SK-N-SH (cell line): ENCODE data around the gene ABCC11. TPM values are rescaled to one million over a fixed set of nuclear protein-coding genes. Genes with fewer than 3 reads are reported as not detected.

Experiments used
- CTCF ChIA-PET: fragments of 300-600, 350-600 bp; formaldehyde crosslinking; extraction: SDS; loops from one replicate; lab custom pipeline; 2021; lab: Yijun Ruan, JAX
- POLR2A ChIA-PET: fragments of 350-600 bp; sonication (Branson Sonifier 250); formaldehyde crosslinking; extraction: SDS; loops from one replicate; lab custom pipeline; 2020; ENCODE audit warnings: antibody characterized with exemption, inconsistent platforms; lab: Yijun Ruan, JAX
- DNase-seq: peaks from one replicate; pipeline ENCODE4 v3.0.0; 2012
- H2AFZ ChIP-seq: fragments of 200-600 bp; sonication (generic); 2 replicates; pipeline ENCODE4 v1.8.1; 2016; ENCODE audit warnings: antibody characterized with exemption, mild to moderate bottlenecking, low read depth
- H3F3A ChIP-seq: fragments of 200-600 bp; sonication (generic); replicated peaks from 2 replicates; pipeline ENCODE3; 2016; ENCODE audit warnings: antibody characterized with exemption, mild to moderate bottlenecking; ENCODE audit not compliant: insufficient read depth
- H3K27ac ChIP-seq, 2 experiments: fragments of 200-500 bp in 1 of 2; fragments of 200-600 bp in 1 of 2; sonication (Bioruptor generic) in 1 of 2; sonication (generic), shearing (Covaris generic) in 1 of 2; 2 replicates each; pipeline versions ENCODE4 v1.5.1 to v1.6.1; 2014 to 2016; ENCODE audit warnings: low read depth in 2 of 2, inconsistent platforms in 1 of 2, low read length in 1 of 2, mild to moderate bottlenecking in 1 of 2, mixed read lengths in 1 of 2
- H3K27me3 ChIP-seq: fragments of 200-600 bp; sonication (generic), shearing (Covaris generic); 2 replicates; pipeline ENCODE4 v1.6.1; 2016; ENCODE audit warnings: mixed run types; ENCODE audit not compliant: insufficient read depth
- H3K36me3 ChIP-seq, 2 experiments: fragments of 200-500 bp in 1 of 2; fragments of 200-600 bp in 1 of 2; sonication (Bioruptor generic) in 1 of 2; sonication (generic) in 1 of 2; replicated peaks in 1 of 2; 2 replicates each; pipeline versions ENCODE3 to v1.5.1; 2014 to 2016; ENCODE audit warnings: low read length in 1 of 2, mild to moderate bottlenecking in 1 of 2; ENCODE audit not compliant: insufficient read depth in 2 of 2, control insufficient read depth in 1 of 2
- H3K4me1 ChIP-seq, 2 experiments: fragments of 200-500 bp in 1 of 2; fragments of 200-600 bp in 1 of 2; sonication (Bioruptor generic) in 1 of 2; sonication (generic), shearing (Covaris generic) in 1 of 2; 2 replicates each; pipeline versions ENCODE4 v1.5.1 to v1.6.1; 2014 to 2016; ENCODE audit warnings: low read depth in 1 of 2, low read length in 1 of 2, mixed run types in 1 of 2; ENCODE audit not compliant: insufficient read depth in 2 of 2, control insufficient read depth in 1 of 2
- H3K4me2 ChIP-seq: fragments of 200-600 bp; sonication (generic), shearing (Covaris generic); 2 replicates; pipeline ENCODE4 v1.6.1; 2017; ENCODE audit warnings: mixed run types
- H3K4me3 ChIP-seq, 2 experiments: fragments of 200-500 bp in 1 of 2; fragments of 200-600 bp in 1 of 2; sonication (Bioruptor generic) in 1 of 2; sonication (generic), shearing (Covaris generic) in 1 of 2; 2 replicates each; pipeline versions ENCODE4 v1.5.1 to v1.8.1; 2014 to 2016; ENCODE audit warnings: low read depth in 2 of 2, inconsistent platforms in 1 of 2, low read length in 1 of 2, mild to moderate bottlenecking in 1 of 2, mixed read lengths in 1 of 2, moderate library complexity in 1 of 2
- H3K79me2 ChIP-seq: fragments of 200-600 bp; sonication (generic); 2 replicates; pipeline ENCODE4 v1.8.1; 2017; ENCODE audit warnings: mild to moderate bottlenecking; ENCODE audit not compliant: insufficient read depth
- H3K9ac ChIP-seq: fragments of 200-600 bp; sonication (generic); 2 replicates; pipeline ENCODE4 v1.6.1; 2017; ENCODE audit warnings: mixed run types
- H3K9me2 ChIP-seq: fragments of 200-600 bp; sonication (generic); 2 replicates; pipeline ENCODE4 v1.6.1; 2017; ENCODE audit warnings: mixed run types
- H3K9me3 ChIP-seq: fragments of 200-600 bp; sonication (generic); 2 replicates; pipeline ENCODE4 v1.6.1; 2017; ENCODE audit warnings: mixed run types, mild to moderate bottlenecking, moderate library complexity
- H4K20me1 ChIP-seq: fragments of 200-600 bp; sonication (generic); 2 replicates; pipeline ENCODE4 v1.6.1; 2017; ENCODE audit warnings: mild to moderate bottlenecking, mixed run types; ENCODE audit not compliant: insufficient read depth
- CHD2 ChIP-seq: fragments of 150-350 bp; IDR thresholded peaks from 2 replicates; pipeline ENCODE4 v1.6.1; 2018; ENCODE audit warnings: low read length; ENCODE audit not compliant: partially characterized antibody
- CTCF ChIP-seq: fragments of 200-600 bp; sonication (generic); IDR thresholded peaks from 2 replicates; pipeline ENCODE4 v1.6.1; 2017; ENCODE audit warnings: antibody characterized with exemption, mild to moderate bottlenecking, moderate library complexity
- FOSL2 ChIP-seq: IDR thresholded peaks from 2 replicates; pipeline ENCODE4 v1.4.0; 2012; ENCODE audit warnings: low read depth, mild to moderate bottlenecking, moderate library complexity, borderline replicate concordance
- FOXM1 ChIP-seq: IDR thresholded peaks from 2 replicates; pipeline ENCODE4 v1.4.0; 2012; ENCODE audit warnings: low read depth, mild to moderate bottlenecking
- MAX ChIP-seq: IDR thresholded peaks from 2 replicates; pipeline ENCODE4 v1.4.0; 2012; ENCODE audit warnings: low read depth
- MEF2A ChIP-seq: IDR thresholded peaks from 2 replicates; pipeline ENCODE4 v1.4.0; 2012; ENCODE audit warnings: low read depth, borderline replicate concordance
- MXI1 ChIP-seq: IDR thresholded peaks from 2 replicates; pipeline ENCODE4 v1.6.1; 2012; ENCODE audit warnings: mild to moderate bottlenecking, low read depth, low read length, improper control_type of control experiment
- NFIC ChIP-seq: IDR thresholded peaks from 2 replicates; pipeline ENCODE4 v1.4.0; 2012; ENCODE audit warnings: borderline replicate concordance
- POLR2AphosphoS5 ChIP-seq: IDR thresholded peaks from 2 replicates; pipeline ENCODE4 v1.6.1; 2012; ENCODE audit warnings: low read depth, low read length
- RAD21 ChIP-seq: IDR thresholded peaks from 2 replicates; pipeline ENCODE4 v1.6.1; 2012; ENCODE audit warnings: mild to moderate bottlenecking, low read length
- RFX5 ChIP-seq: IDR thresholded peaks from 2 replicates; pipeline ENCODE4 v1.6.1; 2012; ENCODE audit warnings: mild to moderate bottlenecking, improper control_type of control experiment, low read length
- SMC3 ChIP-seq: IDR thresholded peaks from 2 replicates; pipeline ENCODE4 v1.6.1; 2012; ENCODE audit warnings: low read depth, low read length, improper control_type of control experiment
- TAF1 ChIP-seq: IDR thresholded peaks from 2 replicates; pipeline ENCODE4 v1.6.1; 2012; ENCODE audit warnings: low read depth, mild to moderate bottlenecking, low read length, moderate library complexity, borderline replicate concordance
- TEAD4 ChIP-seq: IDR thresholded peaks from 2 replicates; pipeline ENCODE4 v1.4.0; 2012; ENCODE audit warnings: mild to moderate bottlenecking, borderline replicate concordance; ENCODE audit not compliant: insufficient read depth
- USF1 ChIP-seq: IDR thresholded peaks from 2 replicates; pipeline ENCODE4 v1.4.0; 2012; ENCODE audit warnings: low read depth, borderline replicate concordance
- WGBS: methylation state at CpG from one replicate; pipeline ENCODE4 v1.1.6; 2017; ENCODE audit warnings: low lambda C conversion rate; 5-methylcytosine and 5-hydroxymethylcytosine counted together
- polyA plus RNA-seq, 3 experiments: library from polyadenylated mRNA; depleted of rRNA; stranded (reverse); fragments of >200 nt; gene quantifications; 2 replicates each; pipeline ENCODE4 v1.2.3, GENCODE V29; 2012

The ABCC11 gene
- polyA plus RNA-seq, 1 of the 3 experiments (the other 2 are of a cell fraction) = 0.07 TPM

DNA sequence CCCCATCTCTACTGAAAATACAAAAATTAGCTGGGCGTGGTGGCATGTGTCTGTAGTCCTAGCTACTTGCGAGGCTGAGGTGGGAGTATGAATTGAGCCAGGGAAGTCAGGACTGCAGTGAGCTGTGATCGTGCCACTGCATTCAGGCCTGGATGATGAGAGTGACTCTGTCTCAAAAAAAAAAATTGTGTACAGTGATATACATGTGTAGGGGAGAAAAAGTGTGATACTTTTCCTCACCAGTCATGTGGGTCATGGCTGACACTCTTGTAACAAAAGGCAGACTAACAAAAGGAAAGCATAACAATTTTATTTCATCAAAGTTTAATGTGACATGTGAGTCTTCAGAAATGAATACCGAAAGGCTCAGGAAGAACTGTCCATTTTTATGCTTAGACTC is 89.5 kb downstream of the ABCC11 start:
- Histone ChIP-seq H3K4me2 (0 out of 2 replicates have a peak overlapping the region, but pooled peaks have one; percentile 5), H2AFZ (peak overlapping the region; percentile 37; the same call in 1 of the 2 replicates)

DNA sequence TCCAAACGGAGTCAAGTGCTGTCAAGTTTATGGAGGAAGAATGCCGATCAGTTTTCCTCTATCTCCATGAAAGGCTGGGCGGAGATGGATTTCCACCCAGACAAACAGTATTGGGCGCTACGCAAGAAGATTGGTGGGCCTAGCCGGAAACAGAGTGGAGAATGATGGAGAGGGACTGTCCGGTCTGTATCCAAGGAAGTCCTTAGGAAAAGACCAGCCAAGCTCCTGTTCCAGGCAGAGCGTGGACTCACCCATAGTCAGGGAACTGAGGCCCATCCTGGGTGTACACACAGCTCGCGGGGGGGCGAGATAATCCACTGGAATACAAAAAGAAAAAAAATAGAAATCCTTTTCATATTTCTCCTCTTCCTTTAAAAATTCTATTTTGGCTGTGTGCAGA is 90.0 kb downstream of the ABCC11 start:
- H3K9ac ChIP-seq = no peak overlapping the region
- no peaks in the 10 kb centered on the region for H3K79me2 ChIP-seq
- H2AFZ ChIP-seq = no peak overlapping the region
- no peak overlapping the region for H3K4me3 ChIP-seq
- peaks cover 5% of the 10 kb centered on the region for H3F3A ChIP-seq
- no peaks in the 10 kb centered on the region for H4K20me1 ChIP-seq
- H3K4me2 ChIP-seq = no peak overlapping the region
- DNase-seq = no peak
- no peaks in the 10 kb centered on the region for H3K9me3 ChIP-seq
- H3K4me1 ChIP-seq = peaks cover 0 to 14% of the 10 kb centered on the region in 2 experiments; a peak in 1 of 4 replicates
- no peaks in the 10 kb centered on the region for H3K9me2 ChIP-seq
- no peaks in the 10 kb centered on the region for H3K36me3 ChIP-seq
- WGBS = 84% methylated on average over 11 of the region's 11 CpGs
- H3K27ac ChIP-seq = peak overlapping the region in 1 of 2 experiments; percentile 70; a peak in 2 of 4 replicates
- H3K27me3 ChIP-seq = no peaks in the 10 kb centered on the region
- ChIA-PET POLR2A (no interaction called here), CTCF (interaction anchor here (0.6 to 12.0 kb wide), 19 partner anchors 9 to 1304 kb away, joined by 3 to 152 read pairs (median 4); partner anchors contain the start of gene NETO2)
- TF ChIP-seq RFX5 (no peak), CHD2 (no peak), POLR2AphosphoS5 (no peak), FOXM1 (no peak), USF1 (no peak), FOSL2 (no peak), TAF1 (no peak)

More for the DNA sequence above, 89.5 kb downstream of the ABCC11 start:
- Histone ChIP-seq H3K36me3 (no peaks in the 10 kb centered on the region), H3K9me3 (no peaks in the 10 kb centered on the region), H3K27ac (peak overlapping the region in 1 of 2 experiments; percentile 70; a peak in 2 of 4 replicates), H4K20me1 (no peaks in the 10 kb centered on the region), H3K4me3 (no peak overlapping the region), H3K9me2 (no peaks in the 10 kb centered on the region), H3K79me2 (no peaks in the 10 kb centered on the region), H3F3A (peaks cover 5% of the 10 kb centered on the region), H3K4me1 (peaks cover 0 to 14% of the 10 kb centered on the region in 2 experiments; a peak in 1 of 4 replicates), H3K27me3 (no peaks in the 10 kb centered on the region), H3K9ac (no peak overlapping the region)
- no peak for DNase-seq
- POLR2A ChIA-PET = no interaction called here
- WGBS = 90% methylated on average over 4 of the region's 4 CpGs
- CTCF ChIA-PET = interaction anchor here (0.9 to 12.0 kb wide), 8 partner anchors 8 to 1120 kb away, joined by 3 to 152 read pairs (median 4); partner anchors contain the start of gene NETO2
- no peak for TF ChIP-seq MEF2A
- TF ChIP-seq NFIC = no peak

- Histone ChIP-seq H3K4me2 (no peak overlapping the region), H3K27me3 (no peaks in the 10 kb centered on the region), H3K79me2 (no peaks in the 10 kb centered on the region), H3K36me3 (no peaks in the 10 kb centered on the region), H4K20me1 (no peaks in the 10 kb centered on the region), H3K9ac (no peak overlapping the region), H2AFZ (no peak overlapping the region), H3K9me3 (no peaks in the 10 kb centered on the region), H3K27ac (no peak overlapping the region), H3K9me2 (no peaks in the 10 kb centered on the region), H3K4me1 (peaks cover 0 to 14% of the 10 kb centered on the region in 2 experiments; a peak in 1 of 4 replicates), H3K4me3 (no peak overlapping the region; a peak in 1 of 4 replicates), H3F3A (peaks cover 5% of the 10 kb centered on the region)
- 22% methylated on average over 16 of the region's 16 CpGs for WGBS
- DNase-seq = peak; percentile 81
- peak; percentile 95 for TF ChIP-seq CTCF
- TF ChIP-seq MXI1 = peak; percentile 92
- TF ChIP-seq RAD21 = peak; percentile 89
- peak; percentile 93 for TF ChIP-seq MAX
- TF ChIP-seq SMC3 = peak; percentile 96
- no peak for TF ChIP-seq TEAD4
- CTCF ChIA-PET = interaction anchor here (0.6 to 12.0 kb wide), 21 partner anchors 9 to 1303 kb away, joined by 3 to 152 read pairs (median 3); partner anchors contain the start of gene NETO2
- POLR2A ChIA-PET = no interaction called here
Observed at GRCh38 chr16:48156790-48157209, 90.5 kb downstream of the ABCC11 start.
